Measurements from ENCODE around the gene TRIM7. TPM values are rescaled to one million over a fixed set of nuclear protein-coding genes. Genes with fewer than 3 reads are reported as not detected.

Gene TRIM7
- polyA plus RNA-seq, 1 experiment: 3.2 TPM

DNA sequence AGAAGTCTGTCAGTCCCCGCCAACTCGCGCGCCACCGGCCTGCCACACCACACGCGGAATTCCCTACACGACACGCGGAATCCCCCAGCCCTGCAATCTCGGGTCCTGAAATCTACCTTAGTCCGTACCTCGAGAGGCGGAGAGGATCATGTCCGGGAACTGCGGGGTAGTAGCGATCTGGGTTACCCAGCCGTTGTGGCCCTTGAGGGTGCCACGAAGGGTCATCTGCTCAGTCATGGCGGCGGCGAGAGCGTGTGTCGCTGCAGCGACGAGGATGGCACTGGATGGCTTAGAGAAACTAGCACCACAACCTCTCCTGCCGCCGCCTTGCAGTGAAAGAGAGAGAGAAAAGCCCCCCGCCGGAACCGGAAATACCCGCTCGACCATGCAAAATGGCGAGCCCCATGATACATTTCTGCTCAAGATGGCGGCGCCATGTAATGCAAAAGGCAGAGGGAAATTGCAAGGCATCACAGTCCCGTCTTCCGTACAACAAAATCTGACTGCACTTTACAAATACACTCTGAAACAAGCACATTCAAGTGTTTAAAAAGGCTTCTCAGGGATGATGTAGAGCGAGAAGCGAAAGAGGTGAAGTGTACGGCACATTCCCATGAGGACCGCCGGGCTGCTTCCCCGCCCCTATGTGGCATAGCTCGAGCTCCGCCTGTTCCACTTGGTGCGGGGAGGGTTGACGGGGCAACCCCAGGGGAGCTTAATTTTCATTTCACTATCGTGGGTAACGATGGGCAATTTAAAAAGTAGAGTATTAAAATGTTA lies 38.8 kb upstream of the TRIM7 start, which contains the start of gene RACK1:
RACK1 (minus strand) TSS at position 343 of the 780 bp plus-strand sequence; CDS start at position 237, 106 bp downstream.
- no peaks in the 10 kb centered on the region for H3K27me3 ChIP-seq (ENCODE audit: control insufficient read depth, insufficient read depth, low read length)
- peak within 1 kb of the TSS; percentile 80 for H3K4me3 ChIP-seq (ENCODE audit: low read depth, low read length)
- CTCF ChIA-PET: no interaction called here
- TF ChIP-seq, protein P1, sequence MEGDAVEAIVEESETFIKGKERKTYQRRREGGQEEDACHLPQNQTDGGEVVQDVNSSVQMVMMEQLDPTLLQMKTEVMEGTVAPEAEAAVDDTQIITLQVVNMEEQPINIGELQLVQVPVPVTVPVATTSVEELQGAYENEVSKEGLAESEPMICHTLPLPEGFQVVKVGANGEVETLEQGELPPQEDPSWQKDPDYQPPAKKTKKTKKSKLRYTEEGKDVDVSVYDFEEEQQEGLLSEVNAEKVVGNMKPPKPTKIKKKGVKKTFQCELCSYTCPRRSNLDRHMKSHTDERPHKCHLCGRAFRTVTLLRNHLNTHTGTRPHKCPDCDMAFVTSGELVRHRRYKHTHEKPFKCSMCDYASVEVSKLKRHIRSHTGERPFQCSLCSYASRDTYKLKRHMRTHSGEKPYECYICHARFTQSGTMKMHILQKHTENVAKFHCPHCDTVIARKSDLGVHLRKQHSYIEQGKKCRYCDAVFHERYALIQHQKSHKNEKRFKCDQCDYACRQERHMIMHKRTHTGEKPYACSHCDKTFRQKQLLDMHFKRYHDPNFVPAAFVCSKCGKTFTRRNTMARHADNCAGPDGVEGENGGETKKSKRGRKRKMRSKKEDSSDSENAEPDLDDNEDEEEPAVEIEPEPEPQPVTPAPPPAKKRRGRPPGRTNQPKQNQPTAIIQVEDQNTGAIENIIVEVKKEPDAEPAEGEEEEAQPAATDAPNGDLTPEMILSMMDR (IDR thresholded peaks at IDR 0.05; ENCODE audit: insufficient read depth, low read depth, low read length): no peak
- DNase-seq (ENCODE audit: low read depth): peak; percentile 51
- H3K36me3 ChIP-seq (ENCODE audit: control insufficient read depth, insufficient read depth, low read length): peaks cover 17% of the 10 kb centered on the region
- POLR2A ChIA-PET: interaction anchor here (0.8 to 0.9 kb wide), 2 partner anchors 20 to 22 kb away, joined by 3 read pairs; no protein-coding TSS in a partner anchor

DNA sequence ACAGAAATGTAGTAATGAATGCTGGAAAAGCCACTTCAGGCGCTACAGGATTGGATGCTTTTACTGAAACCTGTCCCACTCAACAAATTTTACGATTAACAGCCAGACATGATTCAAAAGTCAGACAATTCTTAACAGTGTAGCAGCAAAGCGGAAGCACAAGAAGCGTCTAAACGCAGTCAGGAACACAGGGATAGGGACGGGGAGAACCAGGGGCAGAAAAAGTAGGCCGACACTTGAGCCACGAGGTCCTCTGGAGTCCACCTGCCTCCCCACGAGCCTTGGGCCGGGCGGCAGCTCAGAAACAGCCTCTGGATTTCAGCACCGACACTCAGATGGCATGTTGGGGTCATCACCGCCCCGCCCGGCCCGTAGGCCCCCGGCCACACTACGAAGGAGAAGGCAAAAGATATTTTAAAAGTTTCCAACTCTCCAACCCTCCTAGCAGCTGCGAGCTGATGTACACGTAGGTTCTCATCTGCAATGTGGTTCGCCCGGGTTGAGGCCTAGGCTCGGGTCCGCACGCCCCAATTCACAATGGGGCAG lies 38.1 kb upstream of the TRIM7 start:
- ChIA-PET POLR2A (interaction anchor here (0.6 kb wide), 2 partner anchors 46 to 58 kb away, joined by 3 to 5 read pairs; no protein-coding TSS in a partner anchor), CTCF (no interaction called here)
- Histone ChIP-seq H3K36me3 (ENCODE audit: control insufficient read depth, insufficient read depth, low read length) (peaks cover 20% of the 10 kb centered on the region), H3K4me3 (ENCODE audit: low read depth, low read length) (peak overlapping the region; percentile 80), H3K27me3 (ENCODE audit: control insufficient read depth, insufficient read depth, low read length) (no peaks in the 10 kb centered on the region)
- no peak for DNase-seq (ENCODE audit: low read depth)
- TF ChIP-seq, protein P1 (IDR thresholded peaks at IDR 0.05; ENCODE audit: insufficient read depth, low read depth, low read length): no peak

DNA sequence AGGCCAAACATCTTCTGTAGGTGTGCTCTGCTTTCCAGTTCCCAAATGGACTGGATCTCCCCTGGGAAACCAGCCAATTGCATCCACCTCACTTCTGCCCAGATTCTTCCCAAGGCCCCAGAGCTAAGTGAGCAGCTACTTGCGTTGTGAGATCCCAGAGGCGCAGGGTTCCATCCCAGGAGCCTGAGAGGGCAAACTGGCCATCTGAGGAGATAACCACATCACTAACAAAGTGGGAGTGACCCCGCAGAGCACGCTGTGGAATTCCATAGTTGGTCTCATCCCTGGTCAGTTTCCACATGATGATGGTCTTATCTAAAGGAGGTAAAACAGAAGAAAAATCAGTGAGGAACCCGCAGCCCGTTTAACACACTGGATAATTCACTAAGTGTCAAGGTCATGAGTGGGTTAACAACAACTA lies 37.0 kb upstream of the TRIM7 start:
- no peak for DNase-seq (ENCODE audit: low read depth)
- ChIA-PET CTCF (no interaction called here), POLR2A (no interaction called here)
- H3K4me3 ChIP-seq (ENCODE audit: low read depth, low read length): peak overlapping the region; percentile 80
- TF ChIP-seq, protein P1 (IDR thresholded peaks at IDR 0.05; ENCODE audit: insufficient read depth, low read depth, low read length): no peak
- H3K27me3 ChIP-seq (ENCODE audit: control insufficient read depth, insufficient read depth, low read length): no peaks in the 10 kb centered on the region
- H3K36me3 ChIP-seq (ENCODE audit: control insufficient read depth, insufficient read depth, low read length): peaks cover 29% of the 10 kb centered on the region

DNA sequence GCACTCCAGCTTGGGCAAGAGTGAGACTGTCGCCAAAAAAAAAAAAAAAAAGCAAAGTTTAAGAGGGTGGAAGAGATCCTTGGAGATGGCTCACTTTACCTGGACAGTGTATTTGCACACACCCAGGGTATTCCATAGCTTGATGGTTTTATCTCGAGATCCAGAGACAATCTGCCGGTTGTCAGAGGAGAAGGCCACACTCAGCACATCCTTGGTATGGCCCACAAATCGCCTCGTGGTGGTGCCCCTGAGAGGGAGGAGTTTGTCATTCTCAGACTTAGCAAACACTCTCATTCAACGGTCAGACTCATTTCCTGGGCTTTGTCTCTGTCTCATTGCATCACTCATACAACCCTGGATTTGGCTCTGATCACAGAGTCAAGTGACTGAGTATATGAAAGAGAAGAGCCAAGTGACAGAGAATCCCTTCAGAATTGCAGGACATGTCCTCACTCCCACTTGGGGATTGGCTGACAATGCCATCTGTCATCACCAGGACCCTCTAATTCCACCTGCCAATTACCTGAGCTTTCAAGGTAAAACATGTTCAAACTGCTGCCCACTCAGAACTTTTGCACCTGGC lies 36.5 kb upstream of the TRIM7 start:
- POLR2A ChIA-PET: no interaction called here
- Histone ChIP-seq H3K4me3 (ENCODE audit: low read depth, low read length) (peak overlapping the region; percentile 80), H3K36me3 (ENCODE audit: control insufficient read depth, insufficient read depth, low read length) (peaks cover 32% of the 10 kb centered on the region), H3K27me3 (ENCODE audit: control insufficient read depth, insufficient read depth, low read length) (no peaks in the 10 kb centered on the region)
- DNase-seq (ENCODE audit: low read depth): no peak
- TF ChIP-seq, protein P1 (IDR thresholded peaks at IDR 0.05; ENCODE audit: insufficient read depth, low read depth, low read length): no peak
- CTCF ChIA-PET: no interaction called here

DNA sequence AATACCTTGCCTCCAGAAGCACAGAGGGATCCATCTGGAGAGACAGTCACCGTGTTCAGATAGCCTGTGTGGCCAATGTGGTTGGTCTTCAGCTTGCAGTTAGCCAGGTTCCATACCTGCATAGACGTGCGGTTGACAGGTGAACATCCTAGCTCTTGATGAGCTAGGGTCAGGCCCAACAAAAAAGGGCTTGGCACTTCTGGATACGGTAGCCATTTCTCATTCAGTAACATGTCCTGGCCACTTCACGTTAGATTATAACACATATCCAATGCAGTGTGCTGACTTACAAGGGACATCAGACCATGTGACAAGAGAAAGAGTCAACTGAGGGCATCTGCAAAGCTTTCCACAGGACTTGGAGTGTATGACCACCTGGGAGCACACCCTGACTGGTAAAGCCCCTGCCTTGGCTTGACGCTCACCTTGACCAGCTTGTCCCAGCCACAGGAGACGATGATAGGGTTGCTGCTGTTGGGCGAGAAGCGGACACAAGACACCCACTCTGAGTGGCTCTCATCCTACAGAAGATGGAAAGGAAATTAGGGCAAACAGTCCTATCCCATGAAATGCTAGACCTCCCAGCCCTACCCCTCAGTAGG lies 34.2 kb upstream of the TRIM7 start:
- CTCF ChIA-PET: no interaction called here
- DNase-seq (ENCODE audit: low read depth): no peak
- POLR2A ChIA-PET: interaction anchor here (0.5 to 0.6 kb wide), 2 partner anchors 11 to 16 kb away, joined by 3 to 6 read pairs; partner anchors contain the start of gene TRIM41
- Histone ChIP-seq H3K36me3 (ENCODE audit: control insufficient read depth, insufficient read depth, low read length) (peaks cover 39% of the 10 kb centered on the region), H3K4me3 (ENCODE audit: low read depth, low read length) (no peak overlapping the region), H3K27me3 (ENCODE audit: control insufficient read depth, insufficient read depth, low read length) (no peaks in the 10 kb centered on the region)
- TF ChIP-seq, protein P1 (IDR thresholded peaks at IDR 0.05; ENCODE audit: insufficient read depth, low read depth, low read length): no peak

Data from BJ (cell line).